Neural cell (in vitro differentiated cells): ENCODE measurements around the gene RALGDS. TPM values are rescaled to one million over a fixed set of nuclear protein-coding genes. Genes with fewer than 3 reads are reported as not detected.

Source experiments
- H2AFZ ChIP-seq: fragments of 200-600, 300-800 bp; sonication (generic), shearing (Covaris generic); 2 replicates; pipeline ENCODE4 v1.6.0; 2014; ENCODE audit warnings: low read depth, mild to moderate bottlenecking, antibody characterized with exemption, low read length, moderate library complexity
- H3F3A ChIP-seq: fragments of 200-600 bp; shearing (Covaris generic); 2 replicates; pipeline ENCODE4 v1.6.1; 2016; ENCODE audit warnings: mild to moderate bottlenecking, moderate library complexity, mixed read lengths, antibody characterized with exemption, low read length; ENCODE audit not compliant: insufficient read depth, poor library complexity, severe bottlenecking
- H3K27ac ChIP-seq: fragments of 200-600, 300-800 bp; sonication (generic), shearing (Covaris generic); 2 replicates; pipeline ENCODE4 v1.5.1; 2014; ENCODE audit warnings: mild to moderate bottlenecking, low read length, moderate library complexity
- H3K27me3 ChIP-seq: fragments of 300-800, 200-600 bp; sonication (generic), shearing (Covaris generic); 2 replicates; pipeline ENCODE4 v1.6.0; 2014; ENCODE audit warnings: mild to moderate bottlenecking, low read depth, low read length, moderate library complexity; ENCODE audit not compliant: insufficient read depth
- H3K36me3 ChIP-seq: fragments of 300-800, 200-600 bp; sonication (generic), shearing (Covaris generic); 2 replicates; pipeline ENCODE4 v1.5.1; 2014; ENCODE audit warnings: mild to moderate bottlenecking, antibody characterized with exemption, low read length, moderate library complexity; ENCODE audit not compliant: insufficient read depth
- H3K4me2 ChIP-seq: fragments of 300-800, 200-600 bp; sonication (generic), shearing (Covaris generic); 2 replicates; pipeline ENCODE4 v1.6.0; 2014; ENCODE audit warnings: mild to moderate bottlenecking, low read length
- H3K4me3 ChIP-seq: fragments of 300-800, 200-600 bp; sonication (generic), shearing (Covaris generic); 2 replicates; pipeline ENCODE4 v1.5.1; 2014; ENCODE audit warnings: mild to moderate bottlenecking, low read length, moderate library complexity
- H3K79me2 ChIP-seq: fragments of 200-600 bp; shearing (Covaris generic); replicated peaks from 2 replicates; pipeline ENCODE4 v1.6.0; 2014; ENCODE audit warnings: mild to moderate bottlenecking, low read length, moderate library complexity; ENCODE audit not compliant: insufficient read depth
- H3K9ac ChIP-seq: fragments of 300-800, 200-600 bp; sonication (generic), shearing (Covaris generic); 2 replicates; pipeline ENCODE4 v1.6.1; 2016; ENCODE audit warnings: mild to moderate bottlenecking, low read length, mixed read lengths
- H3K9me2 ChIP-seq: fragments of 200-600 bp; shearing (Covaris generic); 2 replicates; pipeline ENCODE4 v1.6.1; 2016; ENCODE audit warnings: mild to moderate bottlenecking, low read length, mixed read lengths; ENCODE audit not compliant: insufficient read depth
- H3K9me3 ChIP-seq: fragments of 200-600, 300-800 bp; sonication (generic), shearing (Covaris generic); 2 replicates; pipeline ENCODE4 v1.6.1; 2016; ENCODE audit warnings: mild to moderate bottlenecking, mixed run types, low read length, moderate library complexity, mixed read lengths
- H4K20me1 ChIP-seq: fragments of 200-600 bp; shearing (Covaris generic); 2 replicates; pipeline ENCODE4 v1.6.1; 2016; ENCODE audit warnings: mild to moderate bottlenecking, mixed run types; ENCODE audit not compliant: insufficient read depth
- EP300 ChIP-seq: fragments of 450-650 bp; conservative IDR thresholded peaks from 2 replicates; pipeline ENCODE4 v1.6.1; 2014; ENCODE audit warnings: antibody characterized with exemption, mild to moderate bottlenecking, moderate library complexity; ENCODE audit not compliant: poor library complexity, severe bottlenecking
- EZH2 ChIP-seq: fragments of 200-600, 300-800 bp; shearing (Covaris generic), sonication (generic); IDR thresholded peaks from 2 replicates; pipeline ENCODE4 v1.6.1; 2014; ENCODE audit warnings: antibody characterized with exemption, low read length, borderline replicate concordance, mild to moderate bottlenecking; ENCODE audit not compliant: insufficient read depth, poor library complexity, severe bottlenecking
- MXI1 ChIP-seq: fragments of 450-650 bp; conservative IDR thresholded peaks from 2 replicates; pipeline ENCODE4 v1.6.1; 2014; ENCODE audit warnings: antibody characterized with exemption, mild to moderate bottlenecking; ENCODE audit not compliant: poor library complexity, severe bottlenecking
- POLR2AphosphoS5 ChIP-seq: IDR thresholded peaks from 2 replicates; pipeline ENCODE4 v1.6.1; 2012
- RAD21 ChIP-seq: fragments of 450-650 bp; conservative IDR thresholded peaks from 2 replicates; pipeline ENCODE4 v1.6.1; 2014; ENCODE audit warnings: antibody characterized with exemption, mild to moderate bottlenecking, moderate library complexity
- SMC3 ChIP-seq: fragments of 450-650 bp; conservative IDR thresholded peaks from 2 replicates; pipeline ENCODE4 v1.6.1; 2014; ENCODE audit warnings: antibody characterized with exemption, mild to moderate bottlenecking, moderate library complexity; ENCODE audit not compliant: poor library complexity
- TAF1 ChIP-seq: IDR thresholded peaks from 2 replicates; pipeline ENCODE4 v1.6.1; 2012; ENCODE audit warnings: low read depth
- polyA plus RNA-seq: library from polyadenylated mRNA; depleted of rRNA; stranded (reverse); fragments of >200 nt; gene quantifications from 2 replicates; pipeline ENCODE4 v1.2.3, GENCODE V29; 2014
- TF ChIP-seq, protein P1 (sequence below): fragments of 450-650 bp; IDR thresholded peaks from 2 replicates; pipeline ENCODE4 v1.5.1; 2014; ENCODE audit warnings: antibody characterized with exemption, mild to moderate bottlenecking, moderate library complexity; ENCODE audit not compliant: poor library complexity, severe bottlenecking
- TF ChIP-seq, protein P2 (sequence below): IDR thresholded peaks from 2 replicates; pipeline ENCODE4 v1.6.1; 2012; ENCODE audit warnings: borderline replicate concordance

RALGDS gene
- polyA plus RNA-seq, 1 donor from 2014 or later = 174 TPM

DNA sequence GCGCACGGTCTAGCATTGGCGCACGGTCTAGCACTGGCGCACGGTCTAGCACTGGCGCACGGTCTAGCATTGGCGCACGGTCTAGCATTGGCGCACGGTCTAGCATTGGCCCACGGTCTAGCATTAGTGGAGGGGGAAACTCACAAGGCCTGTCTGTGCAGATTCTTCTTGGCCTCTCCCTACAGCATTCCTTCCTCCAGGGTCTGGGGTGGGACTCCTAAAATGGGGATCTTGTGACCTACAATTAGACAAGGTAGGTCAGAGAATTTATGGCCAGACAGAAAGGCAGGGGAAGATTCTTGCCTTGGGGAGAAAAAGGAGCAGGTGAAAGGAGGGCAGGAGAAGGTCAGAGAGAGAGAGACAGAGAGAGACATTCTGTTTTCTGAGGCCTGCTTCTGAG lies 48.1 kb upstream of the RALGDS start:
- Histone ChIP-seq H3K4me3 (no peak overlapping the region), H3K27ac (no peak overlapping the region), H3K4me2 (no peak overlapping the region), H3K79me2 (no peaks in the 10 kb centered on the region), H3K36me3 (no peaks in the 10 kb centered on the region), H3F3A (no peaks in the 10 kb centered on the region), H3K27me3 (no peaks in the 10 kb centered on the region), H4K20me1 (no peaks in the 10 kb centered on the region), H3K9me3 (no peaks in the 10 kb centered on the region), H3K9me2 (no peaks in the 10 kb centered on the region), H2AFZ (no peak overlapping the region), H3K9ac (no peak overlapping the region)
- TF ChIP-seq, protein P1, sequence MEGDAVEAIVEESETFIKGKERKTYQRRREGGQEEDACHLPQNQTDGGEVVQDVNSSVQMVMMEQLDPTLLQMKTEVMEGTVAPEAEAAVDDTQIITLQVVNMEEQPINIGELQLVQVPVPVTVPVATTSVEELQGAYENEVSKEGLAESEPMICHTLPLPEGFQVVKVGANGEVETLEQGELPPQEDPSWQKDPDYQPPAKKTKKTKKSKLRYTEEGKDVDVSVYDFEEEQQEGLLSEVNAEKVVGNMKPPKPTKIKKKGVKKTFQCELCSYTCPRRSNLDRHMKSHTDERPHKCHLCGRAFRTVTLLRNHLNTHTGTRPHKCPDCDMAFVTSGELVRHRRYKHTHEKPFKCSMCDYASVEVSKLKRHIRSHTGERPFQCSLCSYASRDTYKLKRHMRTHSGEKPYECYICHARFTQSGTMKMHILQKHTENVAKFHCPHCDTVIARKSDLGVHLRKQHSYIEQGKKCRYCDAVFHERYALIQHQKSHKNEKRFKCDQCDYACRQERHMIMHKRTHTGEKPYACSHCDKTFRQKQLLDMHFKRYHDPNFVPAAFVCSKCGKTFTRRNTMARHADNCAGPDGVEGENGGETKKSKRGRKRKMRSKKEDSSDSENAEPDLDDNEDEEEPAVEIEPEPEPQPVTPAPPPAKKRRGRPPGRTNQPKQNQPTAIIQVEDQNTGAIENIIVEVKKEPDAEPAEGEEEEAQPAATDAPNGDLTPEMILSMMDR = no peak
- TF ChIP-seq MXI1 (no peak), EP300 (no peak), POLR2AphosphoS5 (no peak), TAF1 (no peak), RAD21 (no peak), EZH2 (no peak), SMC3 (no peak)
- TF ChIP-seq, protein P2, sequence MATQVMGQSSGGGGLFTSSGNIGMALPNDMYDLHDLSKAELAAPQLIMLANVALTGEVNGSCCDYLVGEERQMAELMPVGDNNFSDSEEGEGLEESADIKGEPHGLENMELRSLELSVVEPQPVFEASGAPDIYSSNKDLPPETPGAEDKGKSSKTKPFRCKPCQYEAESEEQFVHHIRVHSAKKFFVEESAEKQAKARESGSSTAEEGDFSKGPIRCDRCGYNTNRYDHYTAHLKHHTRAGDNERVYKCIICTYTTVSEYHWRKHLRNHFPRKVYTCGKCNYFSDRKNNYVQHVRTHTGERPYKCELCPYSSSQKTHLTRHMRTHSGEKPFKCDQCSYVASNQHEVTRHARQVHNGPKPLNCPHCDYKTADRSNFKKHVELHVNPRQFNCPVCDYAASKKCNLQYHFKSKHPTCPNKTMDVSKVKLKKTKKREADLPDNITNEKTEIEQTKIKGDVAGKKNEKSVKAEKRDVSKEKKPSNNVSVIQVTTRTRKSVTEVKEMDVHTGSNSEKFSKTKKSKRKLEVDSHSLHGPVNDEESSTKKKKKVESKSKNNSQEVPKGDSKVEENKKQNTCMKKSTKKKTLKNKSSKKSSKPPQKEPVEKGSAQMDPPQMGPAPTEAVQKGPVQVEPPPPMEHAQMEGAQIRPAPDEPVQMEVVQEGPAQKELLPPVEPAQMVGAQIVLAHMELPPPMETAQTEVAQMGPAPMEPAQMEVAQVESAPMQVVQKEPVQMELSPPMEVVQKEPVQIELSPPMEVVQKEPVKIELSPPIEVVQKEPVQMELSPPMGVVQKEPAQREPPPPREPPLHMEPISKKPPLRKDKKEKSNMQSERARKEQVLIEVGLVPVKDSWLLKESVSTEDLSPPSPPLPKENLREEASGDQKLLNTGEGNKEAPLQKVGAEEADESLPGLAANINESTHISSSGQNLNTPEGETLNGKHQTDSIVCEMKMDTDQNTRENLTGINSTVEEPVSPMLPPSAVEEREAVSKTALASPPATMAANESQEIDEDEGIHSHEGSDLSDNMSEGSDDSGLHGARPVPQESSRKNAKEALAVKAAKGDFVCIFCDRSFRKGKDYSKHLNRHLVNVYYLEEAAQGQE = no peak

GRCh38 chr9:133168432-133168831 lies 47.4 kb upstream of the RALGDS start:
- no peak overlapping the region for H3K4me2 ChIP-seq
- no peaks in the 10 kb centered on the region for H3K9me2 ChIP-seq
- no peaks in the 10 kb centered on the region for H3K9me3 ChIP-seq
- no peaks in the 10 kb centered on the region for H4K20me1 ChIP-seq
- no peak overlapping the region for H2AFZ ChIP-seq
- H3F3A ChIP-seq = no peaks in the 10 kb centered on the region
- H3K27ac ChIP-seq = no peak overlapping the region
- TF ChIP-seq, protein P1 = no peak
- TF ChIP-seq MXI1 (no peak), RAD21 (no peak), SMC3 (no peak), EZH2 (no peak), TAF1 (no peak), EP300 (no peak), POLR2AphosphoS5 (no peak)
- TF ChIP-seq, protein P2 = no peak
- no peak overlapping the region for H3K9ac ChIP-seq
- no peaks in the 10 kb centered on the region for H3K79me2 ChIP-seq
- H3K36me3 ChIP-seq = no peaks in the 10 kb centered on the region
- H3K27me3 ChIP-seq = peaks cover 5% of the 10 kb centered on the region
- no peak overlapping the region for H3K4me3 ChIP-seq
